Measurements from ENCODE around the gene GYPB. TPM values are rescaled to one million over a fixed set of nuclear protein-coding genes. Genes with fewer than 3 reads are reported as not detected.
"Not testable (repeated sequence)": the region's sequence is repeated elsewhere in the genome, so short reads cannot be mapped to it uniquely, and the experiment has no call there.

GYPB gene
- total RNA-seq, 1 experiment from 2014 or later: not detected

DNA sequence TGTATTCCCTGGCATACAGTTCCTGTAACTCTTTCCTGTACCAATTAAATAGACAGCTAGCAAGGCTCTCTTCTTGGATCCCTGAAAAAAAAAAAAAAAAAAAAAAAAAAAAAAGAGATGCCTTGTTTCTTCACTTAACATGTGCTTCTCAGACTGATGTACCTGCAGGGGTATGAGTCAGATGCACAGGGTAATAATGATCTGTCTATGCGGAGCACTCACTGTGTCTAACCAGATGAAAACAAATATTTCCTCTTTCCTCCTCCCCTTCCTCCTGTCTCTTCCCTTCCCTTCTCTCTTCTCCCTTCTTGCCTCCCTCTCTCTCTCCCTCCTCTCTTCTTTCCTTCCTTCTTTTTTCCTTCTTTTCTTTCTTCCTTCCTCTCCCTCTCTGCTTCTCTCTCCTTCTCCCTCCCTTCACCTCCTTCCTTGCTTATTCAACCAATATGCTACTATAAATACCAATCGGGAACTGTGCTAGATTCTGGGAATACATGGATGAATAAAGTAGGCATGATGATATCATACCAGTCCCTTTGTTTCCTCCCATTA, 3.0 kb downstream of the GYPB start:
- H3K9me3 ChIP-seq; H3K9me3 Mint-ChIP-seq (ENCODE audit: unreplicated experiment); H3K36me3 ChIP-seq (ENCODE audit: control insufficient read depth, insufficient read depth, low read length); H3K27me3 Mint-ChIP-seq (ENCODE audit: insufficient read depth, unreplicated experiment); H3K4me3 Mint-ChIP-seq (ENCODE audit: unreplicated experiment); H3K36me3 Mint-ChIP-seq (ENCODE audit: insufficient read depth, unreplicated experiment); H3K27me3 ChIP-seq (replicated peaks; ENCODE audit: control insufficient read depth, insufficient read depth, low read length); H3K27ac Mint-ChIP-seq (ENCODE audit: unreplicated experiment); H3K4me1 Mint-ChIP-seq (ENCODE audit: low read depth, unreplicated experiment); BruUV-seq (replicated peaks); POLR2A ChIA-PET; DNase-seq; H3K4me3 ChIP-seq (ENCODE audit: low read depth, low read length); H3K4me1 ChIP-seq; intact Hi-C loops (cut with micrococcal nuclease; ENCODE audit: unreplicated experiment): not testable (repeated sequence)
- CTCF ChIA-PET: interaction anchor here (0.6 kb wide), 1 partner anchor 457 kb away, joined by 4 read pairs; no protein-coding TSS in a partner anchor

DNA sequence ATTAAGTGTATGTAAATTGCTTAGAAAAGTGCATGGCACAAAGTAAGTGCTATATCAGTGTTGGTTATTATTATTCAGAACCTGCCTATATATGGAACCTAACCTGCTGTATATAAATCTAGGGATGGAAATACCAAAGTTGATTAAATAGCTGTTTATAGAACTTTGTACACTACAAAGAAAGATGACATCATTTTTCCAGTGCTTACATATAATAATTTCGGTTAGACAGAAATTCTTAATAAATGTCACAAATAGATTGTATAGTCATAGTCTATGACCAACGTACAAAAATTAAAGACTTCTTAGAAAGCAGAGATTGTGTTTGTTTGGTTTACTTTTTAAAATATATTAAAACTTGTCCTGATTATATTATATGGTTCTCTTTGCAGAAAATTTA, 4.4 kb downstream of the GYPB start:
- Mint-ChIP-seq H3K4me3 (ENCODE audit: unreplicated experiment) (no peak overlapping the region), H3K27me3 (ENCODE audit: insufficient read depth, unreplicated experiment) (peaks cover 3% of the 10 kb centered on the region), H3K27ac (ENCODE audit: unreplicated experiment) (no peak overlapping the region), H3K4me1 (ENCODE audit: low read depth, unreplicated experiment) (no peaks in the 10 kb centered on the region), H3K9me3 (ENCODE audit: unreplicated experiment) (no peaks in the 10 kb centered on the region), H3K36me3 (ENCODE audit: insufficient read depth, unreplicated experiment) (no peaks in the 10 kb centered on the region)
- intact Hi-C loops (cut with micrococcal nuclease; ENCODE audit: unreplicated experiment): no loop called here
- no peaks in the 10 kb centered on the region for H3K36me3 ChIP-seq (ENCODE audit: control insufficient read depth, insufficient read depth, low read length)
- TF ChIP-seq, protein P1, sequence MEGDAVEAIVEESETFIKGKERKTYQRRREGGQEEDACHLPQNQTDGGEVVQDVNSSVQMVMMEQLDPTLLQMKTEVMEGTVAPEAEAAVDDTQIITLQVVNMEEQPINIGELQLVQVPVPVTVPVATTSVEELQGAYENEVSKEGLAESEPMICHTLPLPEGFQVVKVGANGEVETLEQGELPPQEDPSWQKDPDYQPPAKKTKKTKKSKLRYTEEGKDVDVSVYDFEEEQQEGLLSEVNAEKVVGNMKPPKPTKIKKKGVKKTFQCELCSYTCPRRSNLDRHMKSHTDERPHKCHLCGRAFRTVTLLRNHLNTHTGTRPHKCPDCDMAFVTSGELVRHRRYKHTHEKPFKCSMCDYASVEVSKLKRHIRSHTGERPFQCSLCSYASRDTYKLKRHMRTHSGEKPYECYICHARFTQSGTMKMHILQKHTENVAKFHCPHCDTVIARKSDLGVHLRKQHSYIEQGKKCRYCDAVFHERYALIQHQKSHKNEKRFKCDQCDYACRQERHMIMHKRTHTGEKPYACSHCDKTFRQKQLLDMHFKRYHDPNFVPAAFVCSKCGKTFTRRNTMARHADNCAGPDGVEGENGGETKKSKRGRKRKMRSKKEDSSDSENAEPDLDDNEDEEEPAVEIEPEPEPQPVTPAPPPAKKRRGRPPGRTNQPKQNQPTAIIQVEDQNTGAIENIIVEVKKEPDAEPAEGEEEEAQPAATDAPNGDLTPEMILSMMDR (IDR thresholded peaks at IDR 0.05; ENCODE audit: insufficient read depth in 1 of 2, low read depth in 1 of 2, low read length in 1 of 2, severe bottlenecking in 1 of 2, unreplicated experiment in 1 of 2): no peak
- no peaks in the 10 kb centered on the region for H3K4me1 ChIP-seq
- H3K4me3 ChIP-seq (ENCODE audit: low read depth, low read length): no peak overlapping the region
- ChIA-PET CTCF (no interaction called here), POLR2A (no interaction called here)
- H3K9me3 ChIP-seq: no peaks in the 10 kb centered on the region
- no TSS peak for BruUV-seq (replicated peaks)
- no peak for DNase-seq
- H3K27me3 ChIP-seq (replicated peaks; ENCODE audit: control insufficient read depth, insufficient read depth, low read length): no peaks in the 10 kb centered on the region

DNA sequence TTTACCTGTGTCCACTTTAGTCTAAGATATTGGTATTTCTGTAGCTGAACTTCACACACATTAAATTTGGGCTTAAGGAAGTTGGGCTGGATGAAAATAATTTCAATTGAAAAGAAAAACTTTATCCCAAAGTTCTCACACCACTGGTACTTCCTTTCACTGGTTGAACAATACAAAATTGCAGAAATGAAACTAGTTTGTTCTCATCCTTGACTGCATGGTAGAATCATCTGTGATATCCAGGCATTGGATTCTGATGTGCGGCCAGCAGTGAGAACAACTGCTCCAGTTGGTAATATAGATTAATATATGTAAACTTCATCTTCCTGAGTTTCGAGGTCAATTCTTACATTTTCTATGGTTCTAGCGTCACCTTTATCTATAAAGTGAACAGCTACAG, 10.6 kb downstream of the GYPB start:
- BruUV-seq (replicated peaks); H3K9me3 ChIP-seq; H3K4me3 ChIP-seq (ENCODE audit: low read depth, low read length); H3K4me3 Mint-ChIP-seq (ENCODE audit: unreplicated experiment); H3K4me1 Mint-ChIP-seq (ENCODE audit: low read depth, unreplicated experiment); H3K9me3 Mint-ChIP-seq (ENCODE audit: unreplicated experiment); H3K27me3 ChIP-seq (replicated peaks; ENCODE audit: control insufficient read depth, insufficient read depth, low read length); H3K36me3 Mint-ChIP-seq (ENCODE audit: insufficient read depth, unreplicated experiment); H3K27ac Mint-ChIP-seq (ENCODE audit: unreplicated experiment); H3K27me3 Mint-ChIP-seq (ENCODE audit: insufficient read depth, unreplicated experiment); DNase-seq; CTCF ChIA-PET; POLR2A ChIA-PET; H3K36me3 ChIP-seq (ENCODE audit: control insufficient read depth, insufficient read depth, low read length): not testable (repeated sequence)
- H3K4me1 ChIP-seq: peaks cover 11% of the 10 kb centered on the region
- intact Hi-C loops (cut with micrococcal nuclease; ENCODE audit: unreplicated experiment): loop anchor here (5.0 kb wide), 1 partner anchor 116 kb away; no protein-coding TSS in a partner anchor

DNA sequence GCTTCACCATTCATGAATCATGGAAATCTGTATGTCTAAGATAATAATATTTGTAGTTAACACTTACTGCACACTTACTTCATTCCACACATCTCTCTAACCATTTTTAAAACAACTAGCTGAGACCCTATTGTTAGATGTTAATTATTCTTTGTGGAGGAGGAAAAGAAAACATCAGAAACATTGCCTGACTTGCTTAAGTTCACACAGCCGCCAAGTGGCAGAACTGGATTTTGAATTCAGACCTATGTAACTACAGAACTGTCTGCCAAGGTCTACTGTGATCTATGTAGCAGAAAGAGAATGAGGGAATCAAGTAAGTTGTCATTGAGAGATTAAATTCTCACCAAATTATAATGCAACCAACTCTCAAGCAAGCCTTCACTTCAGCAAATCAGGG, 11.2 kb downstream of the GYPB start:
- H3K9me3 Mint-ChIP-seq (ENCODE audit: unreplicated experiment); CTCF ChIA-PET; BruUV-seq (replicated peaks): not testable (repeated sequence)

DNA sequence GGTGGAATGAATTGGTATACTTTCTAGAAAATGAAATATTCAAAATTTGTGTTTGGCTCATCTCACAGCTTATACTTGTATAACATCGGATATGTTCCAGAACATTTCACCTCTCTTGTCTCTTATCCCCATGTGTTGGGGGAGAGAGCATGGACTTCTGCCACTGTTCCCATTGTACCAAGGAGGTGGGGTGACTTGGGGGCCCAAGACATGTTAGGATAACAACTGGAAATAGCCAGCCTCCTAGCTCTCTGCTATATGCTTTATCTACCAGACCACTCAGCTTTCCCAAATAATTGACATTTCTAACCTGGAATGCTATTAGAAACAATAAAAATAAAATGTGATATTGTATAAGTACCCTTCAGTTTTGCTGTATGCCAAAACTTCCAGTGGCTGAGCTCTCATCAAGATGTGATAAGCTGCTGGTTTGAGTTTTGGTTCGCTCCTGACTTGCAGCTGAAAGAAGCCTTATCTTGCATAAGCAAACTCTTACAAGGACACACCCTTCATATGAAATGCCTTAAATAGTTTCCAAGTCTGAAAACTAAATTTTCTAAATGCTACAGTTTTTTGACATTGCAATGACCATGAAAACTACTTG, 12.9 kb downstream of the GYPB start:
- intact Hi-C loops (cut with micrococcal nuclease; ENCODE audit: unreplicated experiment): loop anchor here (5.0 kb wide), 1 partner anchor 114 kb away; no protein-coding TSS in a partner anchor
- H3K36me3 Mint-ChIP-seq (ENCODE audit: insufficient read depth, unreplicated experiment); H3K27me3 ChIP-seq (replicated peaks; ENCODE audit: control insufficient read depth, insufficient read depth, low read length); H3K9me3 Mint-ChIP-seq (ENCODE audit: unreplicated experiment); H3K4me3 Mint-ChIP-seq (ENCODE audit: unreplicated experiment); H3K36me3 ChIP-seq (ENCODE audit: control insufficient read depth, insufficient read depth, low read length); H3K9me3 ChIP-seq; CTCF ChIA-PET; H3K27me3 Mint-ChIP-seq (ENCODE audit: insufficient read depth, unreplicated experiment); POLR2A ChIA-PET; H3K27ac Mint-ChIP-seq (ENCODE audit: unreplicated experiment); H3K4me1 Mint-ChIP-seq (ENCODE audit: low read depth, unreplicated experiment); BruUV-seq (replicated peaks); H3K4me3 ChIP-seq (ENCODE audit: low read depth, low read length): not testable (repeated sequence)
- DNase-seq: peak in 1 of 2 experiments; percentile 30
- H3K4me1 ChIP-seq: peaks cover 18% of the 10 kb centered on the region

More for the DNA sequence above, 11.2 kb downstream of the GYPB start:
- H3K4me1 Mint-ChIP-seq (ENCODE audit: low read depth, unreplicated experiment); H3K36me3 ChIP-seq (ENCODE audit: control insufficient read depth, insufficient read depth, low read length); H3K4me3 ChIP-seq (ENCODE audit: low read depth, low read length); H3K36me3 Mint-ChIP-seq (ENCODE audit: insufficient read depth, unreplicated experiment); POLR2A ChIA-PET; H3K4me3 Mint-ChIP-seq (ENCODE audit: unreplicated experiment); H3K27me3 Mint-ChIP-seq (ENCODE audit: insufficient read depth, unreplicated experiment); DNase-seq; H3K9me3 ChIP-seq; H3K27me3 ChIP-seq (replicated peaks; ENCODE audit: control insufficient read depth, insufficient read depth, low read length); H3K27ac Mint-ChIP-seq (ENCODE audit: unreplicated experiment): not testable (repeated sequence)
- peaks cover 17% of the 10 kb centered on the region for H3K4me1 ChIP-seq
- intact Hi-C loops (cut with micrococcal nuclease; ENCODE audit: unreplicated experiment): loop anchor here (5.0 kb wide), 1 partner anchor 116 kb away; no protein-coding TSS in a partner anchor

DNA sequence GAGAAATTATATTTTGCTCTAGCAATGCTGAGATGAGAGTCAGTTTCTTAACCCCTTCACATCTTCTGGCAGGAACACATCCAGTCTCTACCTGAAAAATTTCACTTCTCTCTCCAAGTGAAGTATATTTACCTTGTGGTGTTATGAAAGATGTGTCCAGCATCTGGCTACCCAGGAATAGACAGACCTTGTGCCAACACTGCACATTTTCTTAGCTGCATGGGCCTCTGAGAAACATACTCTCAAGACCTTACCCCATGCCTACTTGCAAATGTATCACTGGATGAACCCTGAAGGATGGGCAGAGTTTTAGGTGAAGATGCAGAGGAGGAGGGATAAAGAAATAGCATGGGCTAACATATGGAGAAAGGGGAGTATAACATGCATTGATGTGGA, 13.6 kb downstream of the GYPB start:
- BruUV-seq (replicated peaks); CTCF ChIA-PET: not testable (repeated sequence)
- intact Hi-C loops (cut with micrococcal nuclease; ENCODE audit: unreplicated experiment): loop anchor here (5.0 kb wide), 1 partner anchor 113 kb away; no protein-coding TSS in a partner anchor

More for the DNA sequence above, 13.6 kb downstream of the GYPB start:
- H3K36me3 Mint-ChIP-seq (ENCODE audit: insufficient read depth, unreplicated experiment); H3K4me1 Mint-ChIP-seq (ENCODE audit: low read depth, unreplicated experiment); DNase-seq; H3K36me3 ChIP-seq (ENCODE audit: control insufficient read depth, insufficient read depth, low read length); H3K27ac Mint-ChIP-seq (ENCODE audit: unreplicated experiment); H3K9me3 ChIP-seq; H3K27me3 ChIP-seq (replicated peaks; ENCODE audit: control insufficient read depth, insufficient read depth, low read length); H3K27me3 Mint-ChIP-seq (ENCODE audit: insufficient read depth, unreplicated experiment); H3K9me3 Mint-ChIP-seq (ENCODE audit: unreplicated experiment); H3K4me3 Mint-ChIP-seq (ENCODE audit: unreplicated experiment); POLR2A ChIA-PET; H3K4me3 ChIP-seq (ENCODE audit: low read depth, low read length): not testable (repeated sequence)
- H3K4me1 ChIP-seq: peaks cover 18% of the 10 kb centered on the region
